Measurements from ENCODE around the gene NAV2.

GRCh38 chr11:19702620-19703019, 10.0 kb upstream of the NAV2 start:
- no peak for TF ChIP-seq CTCF (IDR thresholded peaks at IDR 0.05)
- no peak for TF ChIP-seq EZH2phosphoT487 (IDR thresholded peaks at IDR 0.05)

Measured in neural progenitor cell (in vitro differentiated cells).